ENCODE measurements around the gene GAB1.
A peak's percentile ranks its signal among the peaks of the same experiment; 100 is the strongest.

GAB1 gene

DNA sequence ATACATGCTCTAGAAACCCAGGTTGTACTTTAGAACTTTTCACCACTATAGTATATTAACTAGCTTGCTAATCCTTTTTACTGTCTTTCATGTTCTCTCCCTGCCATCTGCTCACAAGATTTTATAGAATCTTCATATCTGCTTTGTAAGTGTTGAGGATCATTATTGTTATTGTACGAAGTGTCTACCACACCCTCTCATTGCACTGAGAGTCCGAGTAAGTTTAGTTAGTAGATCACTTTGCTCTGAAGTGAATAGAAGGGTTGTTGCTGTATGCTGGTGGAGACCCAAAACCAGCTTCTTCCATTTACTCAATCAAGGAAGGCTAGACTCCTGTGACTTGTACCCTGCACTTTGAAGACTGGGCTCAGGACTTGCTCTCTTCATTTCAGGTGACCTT, 17.1 kb downstream of the GAB1 start (continued):
- TF ChIP-seq, protein P1, sequence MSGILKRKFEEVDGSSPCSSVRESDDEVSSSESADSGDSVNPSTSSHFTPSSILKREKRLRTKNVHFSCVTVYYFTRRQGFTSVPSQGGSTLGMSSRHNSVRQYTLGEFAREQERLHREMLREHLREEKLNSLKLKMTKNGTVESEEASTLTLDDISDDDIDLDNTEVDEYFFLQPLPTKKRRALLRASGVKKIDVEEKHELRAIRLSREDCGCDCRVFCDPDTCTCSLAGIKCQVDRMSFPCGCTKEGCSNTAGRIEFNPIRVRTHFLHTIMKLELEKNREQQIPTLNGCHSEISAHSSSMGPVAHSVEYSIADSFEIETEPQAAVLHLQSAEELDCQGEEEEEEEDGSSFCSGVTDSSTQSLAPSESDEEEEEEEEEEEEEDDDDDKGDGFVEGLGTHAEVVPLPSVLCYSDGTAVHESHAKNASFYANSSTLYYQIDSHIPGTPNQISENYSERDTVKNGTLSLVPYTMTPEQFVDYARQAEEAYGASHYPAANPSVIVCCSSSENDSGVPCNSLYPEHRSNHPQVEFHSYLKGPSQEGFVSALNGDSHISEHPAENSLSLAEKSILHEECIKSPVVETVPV (CRISPR knock-in tag; IDR thresholded peaks at IDR 0.05), result no peak
- TF ChIP-seq BACH2 (CRISPR knock-in tag; IDR thresholded peaks at IDR 0.05; ENCODE audit: borderline replicate concordance), result no peak
- TF ChIP-seq, protein P2, sequence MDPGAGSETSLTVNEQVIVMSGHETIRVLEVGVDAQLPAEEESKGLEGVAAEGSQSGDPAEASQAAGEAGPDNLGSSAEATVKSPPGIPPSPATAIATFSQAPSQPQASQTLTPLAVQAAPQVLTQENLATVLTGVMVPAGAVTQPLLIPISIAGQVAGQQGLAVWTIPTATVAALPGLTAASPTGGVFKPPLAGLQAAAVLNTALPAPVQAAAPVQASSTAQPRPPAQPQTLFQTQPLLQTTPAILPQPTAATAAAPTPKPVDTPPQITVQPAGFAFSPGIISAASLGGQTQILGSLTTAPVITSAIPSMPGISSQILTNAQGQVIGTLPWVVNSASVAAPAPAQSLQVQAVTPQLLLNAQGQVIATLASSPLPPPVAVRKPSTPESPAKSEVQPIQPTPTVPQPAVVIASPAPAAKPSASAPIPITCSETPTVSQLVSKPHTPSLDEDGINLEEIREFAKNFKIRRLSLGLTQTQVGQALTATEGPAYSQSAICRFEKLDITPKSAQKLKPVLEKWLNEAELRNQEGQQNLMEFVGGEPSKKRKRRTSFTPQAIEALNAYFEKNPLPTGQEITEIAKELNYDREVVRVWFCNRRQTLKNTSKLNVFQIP (CRISPR knock-in tag; IDR thresholded peaks at IDR 0.05; ENCODE audit: borderline replicate concordance, low read depth), result no peak
- TF ChIP-seq ZNF70 (CRISPR knock-in tag; IDR thresholded peaks at IDR 0.05), result no peak
- TF ChIP-seq ZC3H10 (CRISPR knock-in tag; IDR thresholded peaks at IDR 0.05), result no peak

- ATAC-seq, result no peak
These were observed 18.3 kb downstream of the GAB1 start for GRCh38 chr4:143354990-143355389.

DNA sequence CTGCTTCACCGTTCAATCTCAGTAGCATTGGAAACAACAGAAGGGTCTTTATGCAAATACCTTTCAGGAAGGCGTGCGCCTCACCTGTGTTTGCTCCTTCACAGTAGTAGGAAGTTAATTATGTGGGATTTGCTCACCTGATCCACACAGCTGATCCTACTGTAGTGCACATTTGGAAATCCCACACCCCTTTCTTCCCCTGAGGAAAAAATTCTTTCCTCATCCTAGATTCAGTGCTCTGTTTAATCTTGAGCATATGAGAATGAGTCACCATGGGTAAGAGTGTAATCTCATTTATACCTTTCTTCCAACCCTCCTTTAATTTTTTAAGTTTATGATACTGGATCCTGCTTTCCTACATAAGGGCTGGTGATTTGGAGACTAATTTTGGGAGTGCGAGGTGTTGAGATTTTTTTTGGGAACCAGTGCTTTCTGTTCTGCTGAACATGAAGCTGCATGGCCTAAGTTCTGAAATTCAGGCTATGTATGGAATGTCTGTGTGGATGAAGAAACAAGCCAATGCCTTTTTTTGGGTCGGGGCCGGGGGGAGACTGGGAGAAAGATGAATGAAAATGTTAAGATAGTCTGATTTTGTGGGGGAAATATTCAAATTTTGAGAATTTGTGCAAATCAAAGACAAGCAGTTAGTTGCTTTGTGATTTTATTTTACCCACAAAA, 19.0 kb downstream of the GAB1 start:
- peak; percentile 36; the same call in 1 of the 3 replicates for ATAC-seq

More at GRCh38 chr4:143354990-143355389, 18.3 kb downstream of the GAB1 start:
- TF ChIP-seq, protein P2 (CRISPR knock-in tag; IDR thresholded peaks at IDR 0.05; ENCODE audit: borderline replicate concordance, low read depth), result no peak
- TF ChIP-seq TCF4 (CRISPR knock-in tag; IDR thresholded peaks at IDR 0.05; ENCODE audit: borderline replicate concordance), result peak; percentile 65; the same call in 1 of the 2 replicates

DNA sequence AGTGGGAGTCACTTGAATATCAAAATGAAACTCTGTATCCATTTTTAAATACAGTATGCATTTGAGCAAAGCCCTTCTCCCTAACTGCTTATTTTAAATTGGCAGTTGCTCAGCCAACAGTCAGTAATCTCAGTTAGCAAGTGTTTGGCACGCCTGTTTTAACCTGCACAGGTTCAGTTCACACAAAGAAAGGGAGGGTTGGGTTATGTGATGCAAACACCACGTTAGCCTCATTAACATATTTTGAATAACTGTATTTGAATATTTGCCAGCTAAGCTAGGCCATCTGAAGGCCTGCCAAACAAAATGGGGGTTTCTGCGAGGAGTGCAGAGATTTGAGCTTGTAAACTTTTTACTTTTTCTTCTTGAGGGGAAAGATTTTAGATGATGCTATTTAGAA, 19.8 kb downstream of the GAB1 start:
- ATAC-seq, result no peak
- TF ChIP-seq, protein P3, sequence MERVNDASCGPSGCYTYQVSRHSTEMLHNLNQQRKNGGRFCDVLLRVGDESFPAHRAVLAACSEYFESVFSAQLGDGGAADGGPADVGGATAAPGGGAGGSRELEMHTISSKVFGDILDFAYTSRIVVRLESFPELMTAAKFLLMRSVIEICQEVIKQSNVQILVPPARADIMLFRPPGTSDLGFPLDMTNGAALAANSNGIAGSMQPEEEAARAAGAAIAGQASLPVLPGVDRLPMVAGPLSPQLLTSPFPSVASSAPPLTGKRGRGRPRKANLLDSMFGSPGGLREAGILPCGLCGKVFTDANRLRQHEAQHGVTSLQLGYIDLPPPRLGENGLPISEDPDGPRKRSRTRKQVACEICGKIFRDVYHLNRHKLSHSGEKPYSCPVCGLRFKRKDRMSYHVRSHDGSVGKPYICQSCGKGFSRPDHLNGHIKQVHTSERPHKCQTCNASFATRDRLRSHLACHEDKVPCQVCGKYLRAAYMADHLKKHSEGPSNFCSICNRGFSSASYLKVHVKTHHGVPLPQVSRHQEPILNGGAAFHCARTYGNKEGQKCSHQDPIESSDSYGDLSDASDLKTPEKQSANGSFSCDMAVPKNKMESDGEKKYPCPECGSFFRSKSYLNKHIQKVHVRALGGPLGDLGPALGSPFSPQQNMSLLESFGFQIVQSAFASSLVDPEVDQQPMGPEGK (CRISPR knock-in tag; IDR thresholded peaks at IDR 0.05; ENCODE audit: borderline replicate concordance), result no peak
- no peak for TF ChIP-seq ZC3H10 (CRISPR knock-in tag; IDR thresholded peaks at IDR 0.05)
- TF ChIP-seq TSHZ2 (CRISPR knock-in tag; IDR thresholded peaks at IDR 0.05), result no peak
- TF ChIP-seq BACH2 (CRISPR knock-in tag; IDR thresholded peaks at IDR 0.05; ENCODE audit: borderline replicate concordance), result no peak
- TF ChIP-seq TOX (CRISPR knock-in tag; IDR thresholded peaks at IDR 0.05; ENCODE audit: borderline replicate concordance), result no peak
- TF ChIP-seq ISL1 (CRISPR knock-in tag; IDR thresholded peaks at IDR 0.05), result no peak
- TF ChIP-seq CSDC2 (CRISPR knock-in tag; IDR thresholded peaks at IDR 0.05), result no peak

More for the DNA sequence above, 19.0 kb downstream of the GAB1 start:
- TF ChIP-seq SNAI2 (CRISPR knock-in tag; IDR thresholded peaks at IDR 0.05) (no peak), TOX (CRISPR knock-in tag; IDR thresholded peaks at IDR 0.05; ENCODE audit: borderline replicate concordance) (no peak), ARNTL (CRISPR knock-in tag; IDR thresholded peaks at IDR 0.05; ENCODE audit: borderline replicate concordance, low read depth) (no peak), TSHZ2 (CRISPR knock-in tag; IDR thresholded peaks at IDR 0.05) (no peak), BACH2 (CRISPR knock-in tag; IDR thresholded peaks at IDR 0.05; ENCODE audit: borderline replicate concordance) (no peak), ZFP3 (CRISPR knock-in tag; IDR thresholded peaks at IDR 0.05) (no peak), ISL1 (CRISPR knock-in tag; IDR thresholded peaks at IDR 0.05) (no peak), TCF4 (CRISPR knock-in tag; IDR thresholded peaks at IDR 0.05; ENCODE audit: borderline replicate concordance) (no peak), ZC3H10 (CRISPR knock-in tag; IDR thresholded peaks at IDR 0.05) (no peak), ZFP30 (CRISPR knock-in tag; IDR thresholded peaks at IDR 0.05) (no peak)
- TF ChIP-seq, protein P3 (CRISPR knock-in tag; IDR thresholded peaks at IDR 0.05; ENCODE audit: borderline replicate concordance), result no peak
